Gastrocnemius medialis (tissue), 4 donors: ENCODE results near the gene SDCCAG8. TPM values are rescaled to one million over a fixed set of nuclear protein-coding genes. Genes with fewer than 3 reads are reported as not detected.

Source experiments
- ATAC-seq, 2 donors: fragments of 150-250 bp; one replicate each; pipeline ENCODE4 v1.9.1; 2016
- DNase-seq, 2 donors: peaks; one replicate each; pipeline ENCODE4 v3.0.0-alpha.2; 2019
- H3K27ac ChIP-seq, 4 donors: fragments of 200-600 bp; sonication (generic); 1 replicate in 1 of 4; 2 replicates in 3 of 4; pipeline ENCODE4 v1.5.1; 2016 to 2018; ENCODE audit warnings: mild to moderate bottlenecking in 2 of 4, moderate library complexity in 1 of 4
- H3K27me3 ChIP-seq, 3 donors: fragments of 200-600 bp; sonication (generic) in 2 of 3; 1 replicate in 1 of 3; 2 replicates in 2 of 3; pipeline versions ENCODE4 v1.5.1 to v1.6.0; 2016 to 2019; ENCODE audit warnings: mild to moderate bottlenecking in 1 of 3, moderate library complexity in 1 of 3
- H3K36me3 ChIP-seq, 2 donors: fragments of 200-600 bp; sonication (generic) in 1 of 2; one replicate each; pipeline ENCODE4 v1.5.1; 2017 to 2018
- H3K4me1 ChIP-seq, 2 donors: fragments of 200-600 bp; sonication (generic) in 1 of 2; one replicate each; pipeline ENCODE4 v1.5.1; 2016 to 2017; ENCODE audit warnings: mild to moderate bottlenecking in 2 of 2
- H3K4me3 ChIP-seq, 4 donors: fragments of 200-600 bp; sonication (generic) in 3 of 4; 1 replicate in 1 of 4; 2 replicates in 3 of 4; pipeline ENCODE4 v1.5.1; 2016 to 2019; ENCODE audit warnings: mild to moderate bottlenecking in 2 of 4
- H3K9me3 ChIP-seq, 3 donors: fragments of 200-600 bp; sonication (generic) in 2 of 3; 1 replicate in 1 of 3; 2 replicates in 2 of 3; pipeline ENCODE4 v1.5.1; 2016 to 2019
- POLR2A ChIP-seq, 2 donors: fragments of 450-650 bp; IDR thresholded peaks; one replicate each; pipeline ENCODE4 v1.6.1; 2017; ENCODE audit warnings: antibody characterized with exemption in 2 of 2, mild to moderate bottlenecking in 2 of 2, moderate library complexity in 2 of 2
- in situ Hi-C, 4 donors: fragments of 200-750 bp; cut with MboI; loops; one replicate each; pipeline versions ENCODE4 v1.15.0 to v1.8.0; 2017; ENCODE audit warnings: low sequenced_read_pairs in 4 of 4
- intact Hi-C: fragments of 100-400 bp; cut with DNase I; formaldehyde crosslinking; loops from one replicate; pipeline ENCODE4 v1.15.1; 2023; ENCODE audit warnings: low total_unique reads
- total RNA-seq, 4 donors: library from RNA; depleted of rRNA; stranded (reverse); fragments of >200 nt; gene quantifications; one replicate each; pipeline versions ENCODE4 v1.1.0 to v1.2.3, GENCODE V29; 2016
- TF ChIP-seq, protein P1 (sequence below), 5 experiments: fragments of 450-650 bp in 3 of 5; fragments of 200-600 bp in 2 of 5; sonication (generic) in 2 of 5; IDR thresholded peaks in 4 of 5; conservative IDR thresholded peaks in 1 of 5; 1 replicate in 4 of 5; 2 replicates in 1 of 5; pipeline ENCODE4 v1.5.1; 2016 to 2019; ENCODE audit warnings: antibody characterized with exemption in 5 of 5, mild to moderate bottlenecking in 3 of 5, moderate library complexity in 3 of 5

The SDCCAG8 gene
- total RNA-seq, 4 donors from 2014 or later: 12.3 to 33.9 (median 26.1) TPM

DNA sequence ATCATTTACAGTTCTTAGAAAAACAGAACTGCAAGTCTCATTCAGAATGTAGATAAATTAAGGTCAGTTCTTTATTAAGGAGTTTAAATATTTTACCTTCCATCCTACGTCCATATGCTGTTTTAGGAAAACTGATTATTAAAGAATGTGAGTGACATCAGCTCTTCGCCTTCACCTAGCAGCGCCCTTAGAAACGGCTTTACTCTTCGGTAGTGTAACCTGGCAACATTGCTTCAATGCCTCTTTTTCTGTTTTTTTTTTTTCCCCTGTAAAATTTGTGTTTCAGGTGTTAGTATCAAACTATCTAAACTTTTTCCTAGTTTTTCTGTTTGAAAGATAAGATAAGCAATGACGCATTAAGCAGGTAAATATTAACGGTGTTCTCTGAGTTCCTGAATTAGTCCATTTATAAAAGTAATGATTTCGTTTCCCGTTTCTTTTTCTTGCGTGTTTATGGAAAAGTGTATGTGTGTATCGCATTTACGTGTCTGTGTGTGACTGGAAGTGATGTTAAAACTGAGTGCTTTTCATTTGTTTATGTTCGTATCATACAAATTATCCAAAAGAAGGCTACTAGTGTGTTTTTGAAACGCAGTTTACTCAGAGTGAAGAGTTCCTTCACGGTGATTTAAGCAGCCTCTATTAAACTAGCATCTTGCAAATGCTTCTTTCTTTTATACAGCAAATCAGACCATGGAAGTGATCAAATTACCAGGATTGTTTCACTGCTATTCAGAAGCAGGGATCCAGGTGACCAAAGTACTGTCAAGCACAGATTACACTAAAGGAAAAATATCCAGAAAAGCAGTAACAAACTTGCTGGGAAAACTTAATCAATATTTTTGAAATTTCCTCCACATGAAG, 139.0 kb downstream of the SDCCAG8 start:
- Histone ChIP-seq H3K4me3 (no peak overlapping the region), H3K9me3 (no peaks in the 10 kb centered on the region), H3K27ac (no peak overlapping the region), H3K36me3 (no peaks in the 10 kb centered on the region), H3K27me3 (no peaks in the 10 kb centered on the region), H3K4me1 (peaks cover 31 to 35% of the 10 kb centered on the region in 2 donors)
- TF ChIP-seq, protein P1, sequence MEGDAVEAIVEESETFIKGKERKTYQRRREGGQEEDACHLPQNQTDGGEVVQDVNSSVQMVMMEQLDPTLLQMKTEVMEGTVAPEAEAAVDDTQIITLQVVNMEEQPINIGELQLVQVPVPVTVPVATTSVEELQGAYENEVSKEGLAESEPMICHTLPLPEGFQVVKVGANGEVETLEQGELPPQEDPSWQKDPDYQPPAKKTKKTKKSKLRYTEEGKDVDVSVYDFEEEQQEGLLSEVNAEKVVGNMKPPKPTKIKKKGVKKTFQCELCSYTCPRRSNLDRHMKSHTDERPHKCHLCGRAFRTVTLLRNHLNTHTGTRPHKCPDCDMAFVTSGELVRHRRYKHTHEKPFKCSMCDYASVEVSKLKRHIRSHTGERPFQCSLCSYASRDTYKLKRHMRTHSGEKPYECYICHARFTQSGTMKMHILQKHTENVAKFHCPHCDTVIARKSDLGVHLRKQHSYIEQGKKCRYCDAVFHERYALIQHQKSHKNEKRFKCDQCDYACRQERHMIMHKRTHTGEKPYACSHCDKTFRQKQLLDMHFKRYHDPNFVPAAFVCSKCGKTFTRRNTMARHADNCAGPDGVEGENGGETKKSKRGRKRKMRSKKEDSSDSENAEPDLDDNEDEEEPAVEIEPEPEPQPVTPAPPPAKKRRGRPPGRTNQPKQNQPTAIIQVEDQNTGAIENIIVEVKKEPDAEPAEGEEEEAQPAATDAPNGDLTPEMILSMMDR (IDR thresholded peaks at IDR 0.05 in 4 of 5, conservative IDR thresholded peaks at IDR 0.05 in 1 of 5): no peak
- no peak for TF ChIP-seq POLR2A (IDR thresholded peaks at IDR 0.05)
- in situ Hi-C loops: no loop called here
- DNase-seq (no peak), ATAC-seq (no peak)
- intact Hi-C loops: no loop called here

DNA sequence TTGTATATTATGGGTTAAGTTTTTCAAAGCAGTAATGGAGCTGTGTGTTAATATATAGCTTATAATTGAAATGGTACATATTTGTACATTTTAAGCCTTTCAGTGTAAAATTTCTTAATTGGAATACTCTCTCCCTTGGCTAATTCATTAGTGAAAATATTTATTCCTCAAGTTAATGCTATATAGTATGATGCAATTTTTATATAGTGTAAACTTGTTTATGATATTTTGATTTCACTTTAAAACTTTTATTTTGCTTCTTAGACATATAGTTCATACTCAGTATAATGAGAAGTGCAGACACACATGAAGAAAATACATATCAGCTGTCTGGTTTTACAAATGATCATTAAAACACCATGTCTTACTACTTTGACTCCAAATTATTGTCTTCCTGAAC, 140.6 kb downstream of the SDCCAG8 start:
- ATAC-seq (no peak), DNase-seq (no peak)
- in situ Hi-C loops (no loop called here), intact Hi-C loops (no loop called here)
- no peaks in the 10 kb centered on the region for H3K9me3 ChIP-seq
- no peaks in the 10 kb centered on the region for H3K36me3 ChIP-seq
- H3K4me3 ChIP-seq: peak overlapping the region in 2 of 4 donors; percentile 7 to 8
- no peaks in the 10 kb centered on the region for H3K27me3 ChIP-seq
- no peak for TF ChIP-seq POLR2A (IDR thresholded peaks at IDR 0.05)
- TF ChIP-seq, protein P1 (IDR thresholded peaks at IDR 0.05 in 4 of 5, conservative IDR thresholded peaks at IDR 0.05 in 1 of 5): no peak
- peak overlapping the region in 3 of 4 donors; percentile 66 to 78 (median 67) for H3K27ac ChIP-seq
- peaks cover 39% of the 10 kb centered on the region in 2 donors for H3K4me1 ChIP-seq

DNA sequence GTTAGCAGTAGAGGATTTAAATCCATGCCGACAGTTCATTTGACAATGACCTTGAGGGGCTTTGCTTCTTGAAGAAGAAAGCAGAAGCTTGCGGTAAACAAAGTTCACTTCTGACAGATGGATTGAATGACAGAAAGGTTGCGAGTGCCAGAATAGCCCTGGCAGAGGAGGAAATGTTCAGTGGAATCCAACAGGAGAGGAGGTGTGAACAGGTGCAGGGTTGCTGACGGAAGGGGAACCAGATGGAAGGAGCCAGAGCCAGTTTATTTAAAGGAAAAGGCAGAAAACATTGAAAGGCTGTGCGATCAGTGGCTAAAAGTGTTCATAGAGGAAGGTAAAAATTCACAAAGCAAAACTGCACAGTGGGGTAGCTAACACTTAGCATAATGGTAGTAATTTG, 141.0 kb downstream of the SDCCAG8 start:
- in situ Hi-C loops (no loop called here), intact Hi-C loops (no loop called here)
- Histone ChIP-seq H3K27me3 (no peaks in the 10 kb centered on the region), H3K36me3 (no peaks in the 10 kb centered on the region), H3K27ac (peak overlapping the region; percentile 25 to 78 (median 66)), H3K4me1 (peaks cover 39% of the 10 kb centered on the region in 2 donors), H3K9me3 (no peaks in the 10 kb centered on the region), H3K4me3 (peak overlapping the region in 2 of 4 donors; percentile 7 to 8)
- TF ChIP-seq POLR2A (IDR thresholded peaks at IDR 0.05): no peak
- TF ChIP-seq, protein P1 (IDR thresholded peaks at IDR 0.05 in 4 of 5, conservative IDR thresholded peaks at IDR 0.05 in 1 of 5): no peak
- DNase-seq (peak; percentile 75 to 81), ATAC-seq (peak; percentile 98 to 99)

DNA sequence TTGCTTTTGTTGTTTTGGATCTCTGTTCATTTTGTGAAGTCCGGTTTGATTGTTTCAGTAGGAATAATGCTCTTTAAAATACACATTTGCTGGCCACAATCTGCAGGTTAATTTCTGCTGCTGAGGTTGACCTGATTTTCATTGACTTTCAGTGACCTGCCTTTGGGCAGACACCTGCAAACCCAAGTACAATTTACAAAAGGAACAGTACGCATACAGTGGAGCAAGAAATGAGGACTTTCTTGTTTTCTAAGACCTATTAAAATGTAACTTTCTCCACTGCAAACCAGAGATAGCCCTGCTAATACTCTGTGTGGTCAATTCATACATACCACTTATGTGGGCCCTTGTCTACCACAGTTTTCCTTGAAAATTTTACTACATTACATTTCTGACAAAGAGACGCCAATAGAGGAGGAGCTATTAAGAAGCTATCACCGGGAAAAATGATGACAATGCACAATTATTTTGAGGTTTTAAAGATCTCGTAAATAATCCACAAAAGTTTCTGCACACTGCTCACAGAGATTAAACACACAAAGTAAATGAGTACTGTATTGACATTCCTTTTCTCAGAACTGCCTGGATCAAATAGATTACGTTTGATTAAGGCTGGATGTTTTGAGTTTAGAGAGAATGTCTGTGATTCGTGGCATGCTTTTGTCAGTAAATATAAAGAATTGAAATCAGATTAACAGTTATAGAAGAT, 141.9 kb downstream of the SDCCAG8 start:
- in situ Hi-C loops (no loop called here), intact Hi-C loops (no loop called here)
- Histone ChIP-seq H3K4me3 (no peak overlapping the region), H3K27ac (no peak overlapping the region), H3K27me3 (no peaks in the 10 kb centered on the region), H3K4me1 (peaks cover 39% of the 10 kb centered on the region in 2 donors), H3K36me3 (no peaks in the 10 kb centered on the region), H3K9me3 (no peaks in the 10 kb centered on the region)
- DNase-seq (no peak), ATAC-seq (no peak)
- no peak for TF ChIP-seq POLR2A (IDR thresholded peaks at IDR 0.05)
- TF ChIP-seq, protein P1 (IDR thresholded peaks at IDR 0.05 in 4 of 5, conservative IDR thresholded peaks at IDR 0.05 in 1 of 5): no peak
